ENCODE results near the gene ABLIM3. TPM values are rescaled to one million over a fixed set of nuclear protein-coding genes. Genes with fewer than 3 reads are reported as not detected.

The ABLIM3 gene
- total RNA-seq, 1 experiment from 2014 or later, result not detected

DNA sequence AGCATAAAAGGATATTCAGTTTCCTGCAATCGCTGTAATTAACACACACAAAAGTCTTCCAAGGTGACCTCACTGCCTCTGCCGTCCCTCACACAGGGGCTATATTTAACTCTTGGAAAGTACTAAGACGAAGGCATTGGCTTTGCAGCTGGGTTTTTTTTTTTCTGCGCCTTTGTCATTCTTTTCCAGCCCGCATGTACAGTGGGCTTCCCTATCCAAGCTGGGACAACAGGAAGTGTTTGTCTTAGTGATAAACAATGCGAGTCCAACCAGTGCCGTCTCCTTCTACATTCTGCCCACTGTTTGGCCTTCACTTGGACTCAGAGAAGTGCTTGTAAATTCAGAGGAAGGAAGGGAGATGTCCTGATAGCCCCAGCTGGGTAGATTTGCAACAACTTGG is 148.0 kb downstream of the ABLIM3 start:
- no peak overlapping the region for H3K9ac ChIP-seq (ENCODE audit: low read length)
- peaks cover 33% of the 10 kb centered on the region for H3K4me1 ChIP-seq (ENCODE audit: low read length)
- H4K20me1 ChIP-seq (ENCODE audit: insufficient read depth, low read depth, low read length), result no peaks in the 10 kb centered on the region
- no peak for DNase-seq
- H3K27me3 ChIP-seq (ENCODE audit: low read length), result no peaks in the 10 kb centered on the region
- H3K4me2 ChIP-seq (ENCODE audit: low read depth, low read length, poor library complexity, severe bottlenecking), result no peak overlapping the region
- no peak overlapping the region for H3K4me3 ChIP-seq (ENCODE audit: low read length)
- H3K9me2 ChIP-seq (replicated peaks; ENCODE audit: insufficient read depth, low read length), result no peaks in the 10 kb centered on the region
- no peak overlapping the region for H2AFZ ChIP-seq (ENCODE audit: low read length)
- H3K9me3 ChIP-seq (ENCODE audit: low read length), result no peaks in the 10 kb centered on the region
- H3K79me2 ChIP-seq (ENCODE audit: low read length), result no peaks in the 10 kb centered on the region
- no peak overlapping the region for H3K27ac ChIP-seq (ENCODE audit: low read length)
- H3K36me3 ChIP-seq (ENCODE audit: insufficient read depth, low read length), result no peaks in the 10 kb centered on the region; the same call in 1 of the 2 replicates

DNA sequence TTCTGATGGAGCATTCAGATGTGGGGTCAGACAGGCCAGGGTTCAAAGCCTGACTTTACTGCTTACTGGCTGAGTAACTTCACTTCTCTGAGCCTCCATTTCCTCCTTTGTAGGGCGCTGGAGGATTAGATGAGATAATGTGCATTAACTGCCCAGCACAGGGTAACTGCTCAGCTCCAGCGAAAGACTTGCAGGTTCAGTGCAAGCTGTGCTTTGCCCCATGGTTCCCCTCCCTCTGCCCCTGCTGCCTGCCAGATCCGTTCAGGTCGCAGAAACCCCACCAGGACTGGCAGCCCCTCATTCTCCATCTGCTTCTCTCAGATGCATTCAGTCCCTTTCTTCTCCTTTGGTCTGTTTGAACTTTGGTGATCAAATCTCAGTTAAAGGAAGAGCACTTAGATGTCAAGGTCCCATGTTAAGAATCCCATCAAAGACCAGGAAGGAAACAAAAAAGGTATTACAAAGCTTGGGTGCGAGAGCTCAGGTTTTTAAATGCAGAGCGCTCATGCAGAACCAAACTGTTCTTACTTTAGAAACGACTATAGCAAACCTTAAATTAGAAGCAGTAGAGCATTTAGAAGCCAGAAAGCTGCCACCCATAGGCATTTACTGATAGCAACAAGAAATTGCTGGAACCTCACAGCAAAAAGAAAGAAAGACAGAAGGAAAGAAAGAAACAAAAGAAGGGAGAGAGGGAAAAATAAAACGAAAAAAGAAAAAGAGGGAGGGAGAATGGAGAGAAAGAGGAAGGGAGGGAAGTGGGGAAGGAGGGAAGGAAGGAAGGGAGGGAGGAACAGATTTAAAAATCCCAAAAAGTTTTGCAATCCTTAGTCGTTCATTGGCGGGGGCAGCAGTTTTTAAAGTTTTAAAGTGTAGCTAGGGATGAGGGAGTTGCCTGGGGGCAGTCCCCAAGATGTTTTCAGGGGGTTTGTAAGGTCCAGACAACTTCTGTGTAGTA is 153.9 kb downstream of the ABLIM3 start:
- peak overlapping the region; percentile 50 for H2AFZ ChIP-seq (ENCODE audit: low read length)
- peak overlapping the region; percentile 91 for H3K27ac ChIP-seq (ENCODE audit: low read length)
- H3K4me1 ChIP-seq (ENCODE audit: low read length), result peaks cover 75% of the 10 kb centered on the region

DNA sequence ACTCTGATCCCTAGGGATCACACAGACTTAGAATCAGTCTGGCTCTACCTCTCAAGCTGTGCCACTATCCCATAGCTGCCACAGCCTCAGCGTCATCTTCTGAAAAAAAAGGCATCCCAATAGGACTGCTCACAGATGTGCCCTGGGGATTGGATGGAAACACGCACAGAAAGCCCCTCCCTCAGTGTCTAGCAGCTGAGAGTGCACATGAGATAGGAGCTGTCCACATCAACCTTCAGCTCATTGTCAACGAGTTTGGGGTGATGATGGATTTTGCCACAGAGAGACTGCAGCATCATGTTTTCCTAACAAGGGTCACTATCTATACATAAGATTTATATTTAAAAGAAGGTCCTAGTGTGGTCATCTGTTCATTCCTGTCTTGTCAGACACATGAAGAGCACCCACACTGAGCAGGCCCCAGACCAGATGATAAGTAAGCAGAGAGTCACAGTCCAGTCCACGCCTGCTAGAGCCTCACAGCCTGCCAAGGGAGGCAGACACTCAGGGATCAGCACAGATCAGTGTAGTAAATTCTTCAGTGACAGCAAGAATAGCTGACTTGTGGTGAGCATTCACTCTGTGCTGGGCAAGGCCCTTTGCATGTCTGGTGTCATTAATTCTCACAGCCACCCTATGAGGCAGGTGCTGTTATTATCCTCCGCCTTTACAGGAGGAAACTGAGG is 156.2 kb downstream of the ABLIM3 start:
- Histone ChIP-seq H3K27ac (ENCODE audit: low read length) (no peak overlapping the region), H3K4me1 (ENCODE audit: low read length) (peaks cover 67% of the 10 kb centered on the region), H3K9me2 (replicated peaks; ENCODE audit: insufficient read depth, low read length) (no peaks in the 10 kb centered on the region), H3K36me3 (ENCODE audit: insufficient read depth, low read length) (no peaks in the 10 kb centered on the region), H3K27me3 (ENCODE audit: low read length) (no peaks in the 10 kb centered on the region), H4K20me1 (ENCODE audit: insufficient read depth, low read depth, low read length) (no peaks in the 10 kb centered on the region), H3K9me3 (ENCODE audit: low read length) (no peaks in the 10 kb centered on the region), H3K9ac (ENCODE audit: low read length) (no peak overlapping the region), H2AFZ (ENCODE audit: low read length) (no peak overlapping the region), H3K79me2 (ENCODE audit: low read length) (no peaks in the 10 kb centered on the region), H3K4me2 (ENCODE audit: low read depth, low read length, poor library complexity, severe bottlenecking) (no peak overlapping the region), H3K4me3 (ENCODE audit: low read length) (no peak overlapping the region)
- DNase-seq, result no peak

More for the DNA sequence above, 153.9 kb downstream of the ABLIM3 start:
- DNase-seq, result peak; percentile 84
- Histone ChIP-seq H3K9me2 (replicated peaks; ENCODE audit: insufficient read depth, low read length) (no peaks in the 10 kb centered on the region), H4K20me1 (ENCODE audit: insufficient read depth, low read depth, low read length) (no peaks in the 10 kb centered on the region), H3K36me3 (ENCODE audit: insufficient read depth, low read length) (no peaks in the 10 kb centered on the region), H3K27me3 (ENCODE audit: low read length) (no peaks in the 10 kb centered on the region), H3K4me3 (ENCODE audit: low read length) (peak overlapping the region; percentile 50), H3K4me2 (ENCODE audit: low read depth, low read length, poor library complexity, severe bottlenecking) (peak overlapping the region; percentile 76), H3K9me3 (ENCODE audit: low read length) (no peaks in the 10 kb centered on the region), H3K9ac (ENCODE audit: low read length) (peak overlapping the region; percentile 51), H3K79me2 (ENCODE audit: low read length) (no peaks in the 10 kb centered on the region)

DNA sequence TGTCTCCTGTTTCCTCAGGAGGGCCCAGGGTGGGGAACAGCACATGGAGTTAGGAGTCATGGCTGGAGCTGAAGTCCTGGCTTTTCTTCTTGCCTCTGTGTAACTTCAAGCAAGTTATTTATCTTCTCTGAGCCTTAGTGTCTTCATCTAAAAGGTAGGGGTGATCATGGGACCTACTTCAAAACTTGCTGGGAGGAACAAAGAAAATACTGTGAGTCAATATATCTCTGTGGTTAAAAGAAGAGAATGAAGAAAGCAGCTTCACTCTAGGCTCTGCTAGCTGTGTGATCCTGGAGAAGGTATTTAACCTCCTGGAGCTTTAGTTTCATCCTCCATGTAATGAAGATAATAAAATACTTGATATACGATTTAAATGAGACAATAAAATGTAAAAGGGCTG is 156.9 kb downstream of the ABLIM3 start:
- Histone ChIP-seq H3K9ac (ENCODE audit: low read length) (no peak overlapping the region), H3K36me3 (ENCODE audit: insufficient read depth, low read length) (no peaks in the 10 kb centered on the region), H3K27me3 (ENCODE audit: low read length) (no peaks in the 10 kb centered on the region), H3K9me3 (ENCODE audit: low read length) (no peaks in the 10 kb centered on the region), H4K20me1 (ENCODE audit: insufficient read depth, low read depth, low read length) (no peaks in the 10 kb centered on the region), H3K4me3 (ENCODE audit: low read length) (no peak overlapping the region), H3K79me2 (ENCODE audit: low read length) (no peaks in the 10 kb centered on the region), H3K4me2 (ENCODE audit: low read depth, low read length, poor library complexity, severe bottlenecking) (no peak overlapping the region), H2AFZ (ENCODE audit: low read length) (no peak overlapping the region), H3K9me2 (replicated peaks; ENCODE audit: insufficient read depth, low read length) (no peaks in the 10 kb centered on the region), H3K4me1 (ENCODE audit: low read length) (peaks cover 60% of the 10 kb centered on the region), H3K27ac (ENCODE audit: low read length) (no peak overlapping the region)
- no peak for DNase-seq

DNA sequence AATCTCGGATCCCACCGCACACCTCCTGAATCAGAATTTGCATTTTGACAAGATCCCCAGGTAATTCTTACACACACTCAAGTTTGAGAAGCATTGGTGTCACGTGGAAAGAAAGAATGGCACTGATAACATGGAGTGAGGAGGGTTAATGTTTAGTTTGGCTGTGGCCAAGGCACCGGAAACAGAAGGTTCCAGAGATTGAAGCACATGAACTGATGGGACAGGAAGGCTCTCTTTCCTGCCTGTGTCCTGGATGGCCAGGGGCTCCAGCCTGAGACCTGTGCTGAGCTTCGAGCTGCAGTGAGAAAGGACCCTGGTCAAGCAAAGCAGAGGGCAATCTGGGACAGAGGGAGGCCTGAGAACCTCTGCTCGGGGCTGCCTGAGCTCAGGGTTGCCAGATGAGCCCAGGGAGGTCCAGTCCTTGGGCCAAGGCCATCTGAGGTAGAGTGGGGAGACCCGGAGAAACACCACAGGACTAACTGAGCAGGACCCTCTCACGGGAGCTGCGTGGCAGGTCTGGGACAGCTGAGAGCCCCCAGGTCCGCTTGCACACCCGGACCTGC is 157.6 kb downstream of the ABLIM3 start:
- Histone ChIP-seq H3K36me3 (ENCODE audit: insufficient read depth, low read length) (no peaks in the 10 kb centered on the region), H3K79me2 (ENCODE audit: low read length) (no peaks in the 10 kb centered on the region), H3K4me2 (ENCODE audit: low read depth, low read length, poor library complexity, severe bottlenecking) (no peak overlapping the region), H3K9ac (ENCODE audit: low read length) (no peak overlapping the region), H3K4me3 (ENCODE audit: low read length) (no peak overlapping the region), H3K27ac (ENCODE audit: low read length) (no peak overlapping the region), H3K27me3 (ENCODE audit: low read length) (no peaks in the 10 kb centered on the region), H3K4me1 (ENCODE audit: low read length) (peaks cover 52% of the 10 kb centered on the region), H4K20me1 (ENCODE audit: insufficient read depth, low read depth, low read length) (no peaks in the 10 kb centered on the region), H2AFZ (ENCODE audit: low read length) (no peak overlapping the region), H3K9me3 (ENCODE audit: low read length) (no peaks in the 10 kb centered on the region), H3K9me2 (replicated peaks; ENCODE audit: insufficient read depth, low read length) (no peaks in the 10 kb centered on the region)
- no peak for DNase-seq

DNA sequence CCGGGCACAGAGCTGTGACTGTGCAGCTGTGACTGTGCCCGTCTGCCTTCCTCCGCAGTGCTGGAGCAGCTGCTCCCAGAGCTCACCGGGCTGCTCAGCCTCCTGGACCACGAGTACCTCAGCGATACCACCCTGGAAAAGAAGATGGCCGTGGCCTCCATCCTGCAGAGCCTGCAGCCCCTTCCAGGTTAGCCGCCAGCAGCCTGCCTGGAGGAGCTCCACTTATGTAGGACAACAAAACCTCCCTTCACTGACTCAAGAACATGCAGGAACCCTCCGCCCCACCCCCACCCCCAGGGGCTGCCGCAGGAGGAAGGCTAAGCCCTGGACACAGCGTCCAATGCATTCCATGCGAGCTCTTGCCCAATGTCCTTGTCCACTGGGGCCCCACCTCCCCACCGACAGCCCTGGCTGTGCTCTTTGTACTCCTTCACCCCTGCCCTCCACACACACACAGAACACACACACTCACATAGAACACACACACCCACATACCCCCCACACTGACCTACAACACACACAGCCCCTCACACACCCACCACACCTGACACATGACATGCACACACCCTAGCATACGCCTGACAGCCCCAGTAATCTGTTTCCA is 158.3 kb downstream of the ABLIM3 start:
- no peak overlapping the region for H3K4me2 ChIP-seq (ENCODE audit: low read depth, low read length, poor library complexity, severe bottlenecking)
- no peaks in the 10 kb centered on the region for H3K36me3 ChIP-seq (ENCODE audit: insufficient read depth, low read length)
- H3K9ac ChIP-seq (ENCODE audit: low read length), result no peak overlapping the region
- no peaks in the 10 kb centered on the region for H3K9me2 ChIP-seq (replicated peaks; ENCODE audit: insufficient read depth, low read length)
- no peaks in the 10 kb centered on the region for H3K9me3 ChIP-seq (ENCODE audit: low read length)
- no peaks in the 10 kb centered on the region for H4K20me1 ChIP-seq (ENCODE audit: insufficient read depth, low read depth, low read length)
- no peak overlapping the region for H2AFZ ChIP-seq (ENCODE audit: low read length)
- no peak for DNase-seq
- H3K4me3 ChIP-seq (ENCODE audit: low read length), result no peak overlapping the region
- peaks cover 46% of the 10 kb centered on the region for H3K4me1 ChIP-seq (ENCODE audit: low read length)
- no peak overlapping the region for H3K27ac ChIP-seq (ENCODE audit: low read length)
- H3K27me3 ChIP-seq (ENCODE audit: low read length), result no peaks in the 10 kb centered on the region
- H3K79me2 ChIP-seq (ENCODE audit: low read length), result no peaks in the 10 kb centered on the region

DNA sequence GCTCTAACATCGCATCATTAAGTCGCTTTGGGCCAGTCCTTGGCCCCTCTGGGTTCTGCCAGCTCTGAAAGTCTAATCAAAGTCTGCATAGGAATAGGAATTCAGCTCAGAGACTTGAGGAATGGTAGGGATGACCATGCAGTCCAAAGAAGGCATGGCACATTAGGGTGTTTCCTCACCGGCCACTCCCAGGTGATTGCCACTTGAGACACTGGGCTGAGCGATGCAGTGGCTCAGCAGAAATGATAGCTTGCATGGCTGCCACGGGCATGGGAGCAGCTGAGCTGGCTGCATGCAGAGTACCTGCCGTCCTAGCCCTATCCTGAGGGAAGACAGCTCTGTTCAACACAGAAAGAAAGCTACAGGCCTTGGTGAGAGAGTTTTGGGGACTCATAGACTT is 159.1 kb downstream of the ABLIM3 start:
- Histone ChIP-seq H3K4me3 (ENCODE audit: low read length) (no peak overlapping the region), H3K4me1 (ENCODE audit: low read length) (peaks cover 37% of the 10 kb centered on the region)
- DNase-seq, result no peak

More for the DNA sequence above, 159.1 kb downstream of the ABLIM3 start:
- H3K79me2 ChIP-seq (ENCODE audit: low read length), result no peaks in the 10 kb centered on the region
- no peaks in the 10 kb centered on the region for H3K36me3 ChIP-seq (ENCODE audit: insufficient read depth, low read length)
- no peak overlapping the region for H3K9ac ChIP-seq (ENCODE audit: low read length)
- no peaks in the 10 kb centered on the region for H3K27me3 ChIP-seq (ENCODE audit: low read length)
- no peaks in the 10 kb centered on the region for H3K9me3 ChIP-seq (ENCODE audit: low read length)
- H3K27ac ChIP-seq (ENCODE audit: low read length), result no peak overlapping the region
- no peaks in the 10 kb centered on the region for H4K20me1 ChIP-seq (ENCODE audit: insufficient read depth, low read depth, low read length)
- no peaks in the 10 kb centered on the region for H3K9me2 ChIP-seq (replicated peaks; ENCODE audit: insufficient read depth, low read length)
- no peak overlapping the region for H3K4me2 ChIP-seq (ENCODE audit: low read depth, low read length, poor library complexity, severe bottlenecking)
- no peak overlapping the region for H2AFZ ChIP-seq (ENCODE audit: low read length)
